Activated T-helper 2 cell treated with anti-CD3 and anti-CD28 coated beads, Interferon-gamma antibody, Interleukin-2, Interleukin-4, amounts not matched to agents 10 μg/mL and 5 μg/mL and 100 μg/mL, durations not matched to agents 14 hours and 24 hours and 36 hours (primary cell): ENCODE measurements around the gene QDPR. TPM values are rescaled to one million over a fixed set of nuclear protein-coding genes. Genes with fewer than 3 reads are reported as not detected.

Source experiments
- DNase-seq: peaks from one replicate; pipeline ENCODE4 v3.0.0; 2021; ENCODE audit warnings: low spot score
- H3K27ac Mint-ChIP-seq: one replicate; pipeline ENCODE4 v1.8.0; 2021; ENCODE audit warnings: mixed read lengths
- H3K27me3 Mint-ChIP-seq: one replicate; pipeline ENCODE4 v1.8.0; 2021; ENCODE audit warnings: low read depth, mixed read lengths
- H3K36me3 Mint-ChIP-seq: one replicate; pipeline ENCODE4 v1.8.0; 2021; ENCODE audit warnings: low read depth, mixed read lengths
- H3K4me1 Mint-ChIP-seq: one replicate; pipeline ENCODE4 v1.8.0; 2021; ENCODE audit warnings: low read depth, mixed read lengths
- H3K4me3 Mint-ChIP-seq: one replicate; pipeline ENCODE4 v1.8.0; 2021; ENCODE audit warnings: low read depth, mild to moderate bottlenecking, moderate library complexity, mixed read lengths
- H3K9me3 Mint-ChIP-seq: one replicate; pipeline ENCODE4 v1.8.0; 2021; ENCODE audit warnings: mixed read lengths
- intact Hi-C: fragments of 100-400 bp; cut with micrococcal nuclease; formaldehyde crosslinking; loops from one replicate; pipeline ENCODE4 v1.15.1; 2023
- total RNA-seq: library from RNA; stranded (reverse); gene quantifications from 2 replicates; pipeline ENCODE4 v1.2.3, GENCODE V29; 2022

Gene QDPR
- total RNA-seq, result 28.2 and 34.3 TPM in 2 replicates

DNA sequence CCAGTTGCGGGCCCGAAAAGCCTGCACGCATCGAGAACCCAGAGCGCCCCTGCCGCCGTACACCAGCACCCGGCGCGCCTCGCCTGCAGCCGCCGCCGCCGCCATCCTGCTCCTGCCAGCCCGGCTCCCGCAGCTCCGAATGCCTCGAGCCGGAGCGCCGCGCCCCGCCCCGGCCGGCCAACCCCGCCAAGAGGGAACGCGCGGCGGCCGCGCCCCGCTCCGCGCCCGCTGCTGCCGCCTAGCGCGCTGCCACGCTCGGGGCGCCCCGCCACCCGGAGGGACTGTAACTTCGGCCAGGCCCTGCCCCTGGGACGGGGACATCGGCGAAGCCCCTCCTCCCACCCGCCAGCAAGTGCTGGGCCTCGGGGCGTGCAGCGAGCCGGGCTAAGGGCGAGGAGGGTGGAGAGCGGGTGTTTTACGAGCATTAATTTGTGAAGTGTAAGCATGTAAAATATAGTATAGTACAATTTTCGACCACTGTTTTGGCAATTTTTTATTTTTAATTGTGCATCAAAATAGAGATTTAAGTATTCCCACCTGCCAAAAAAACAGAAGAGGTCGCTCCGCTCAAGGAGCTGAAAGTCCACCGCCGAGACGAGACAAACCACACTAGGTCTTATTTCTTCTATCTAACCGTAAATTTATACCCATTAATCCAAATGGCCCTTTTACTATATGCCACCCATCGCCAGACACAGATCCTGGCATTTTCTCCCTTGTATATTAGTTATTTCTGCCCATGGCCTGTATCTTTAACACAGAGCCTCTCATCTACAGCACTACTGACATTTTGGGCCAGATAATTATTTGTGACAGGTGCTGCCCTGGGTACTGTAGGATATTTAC, at the start of gene QDPR:
Gene QDPR, minus strand, starts transcription at position 141 of the 846 bp plus-strand sequence. Its CDS starts 36 bp downstream, at position 105.
- H3K27ac Mint-ChIP-seq, result peak within 1 kb of the TSS; percentile 84
- peaks cover 20% of the 10 kb centered on the region for H3K36me3 Mint-ChIP-seq
- H3K9me3 Mint-ChIP-seq, result no peaks in the 10 kb centered on the region
- H3K4me1 Mint-ChIP-seq, result peaks cover 22% of the 10 kb centered on the region
- DNase-seq, result peak; percentile 70
- H3K27me3 Mint-ChIP-seq, result peaks cover 14% of the 10 kb centered on the region
- intact Hi-C loops, result loop anchor here (1.0 to 5.0 kb wide), 3 partner anchors 65 to 300 kb away; partner anchors contain the start of genes DCAF16, LAP3, MED28 and NCAPG
- peak within 1 kb of the TSS; percentile 99 for H3K4me3 Mint-ChIP-seq

DNA sequence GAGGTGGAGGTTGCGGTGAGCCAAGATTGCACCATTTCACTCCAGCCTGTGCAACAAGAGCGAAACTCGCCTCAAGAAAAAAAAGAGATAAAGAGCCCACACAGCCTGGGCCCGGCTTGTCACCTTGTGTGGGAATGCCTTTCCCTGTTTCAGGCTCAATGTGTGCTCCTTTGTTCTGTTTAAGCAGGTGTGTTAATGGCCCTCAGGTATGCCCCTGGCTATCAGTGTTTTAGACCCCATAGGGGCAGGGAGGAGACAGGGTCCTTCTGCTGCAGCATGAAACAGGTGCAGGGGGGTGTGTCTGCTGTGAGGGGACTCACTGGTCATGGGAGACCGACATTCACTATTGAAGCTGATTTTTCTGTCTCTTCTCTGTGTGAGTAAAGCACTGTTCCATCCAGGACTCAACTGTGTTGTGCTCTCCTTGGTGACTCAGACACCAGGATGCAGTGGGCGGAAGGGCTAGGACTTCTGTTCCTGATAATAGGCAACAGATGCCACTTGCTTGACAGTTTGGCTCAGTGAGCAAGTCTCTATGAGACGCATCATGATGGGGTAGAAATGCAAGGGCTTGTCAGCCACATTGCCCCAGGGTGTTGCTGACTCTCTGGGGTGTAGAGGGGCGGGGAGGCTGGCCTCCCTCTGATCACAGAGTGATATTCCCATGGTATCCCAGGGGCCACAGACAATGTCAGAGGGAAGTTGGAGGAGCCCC, 49.5 kb upstream of the QDPR start:
- no peak overlapping the region for H3K4me3 Mint-ChIP-seq
- H3K36me3 Mint-ChIP-seq, result no peaks in the 10 kb centered on the region
- intact Hi-C loops, result no loop called here
- DNase-seq, result no peak
- H3K27ac Mint-ChIP-seq, result no peak overlapping the region
- no peaks in the 10 kb centered on the region for H3K9me3 Mint-ChIP-seq
- peaks cover 6% of the 10 kb centered on the region for H3K27me3 Mint-ChIP-seq
- peaks cover 5% of the 10 kb centered on the region for H3K4me1 Mint-ChIP-seq

GRCh38 chr4:17560065-17560673, 48.3 kb upstream of the QDPR start:
- Mint-ChIP-seq H3K27ac (no peak overlapping the region), H3K36me3 (no peaks in the 10 kb centered on the region), H3K27me3 (peaks cover 8% of the 10 kb centered on the region), H3K9me3 (no peaks in the 10 kb centered on the region), H3K4me1 (peaks cover 5% of the 10 kb centered on the region), H3K4me3 (no peak overlapping the region)
- DNase-seq, result no peak
- intact Hi-C loops, result no loop called here

- Mint-ChIP-seq H3K4me3 (no peak overlapping the region), H3K9me3 (no peaks in the 10 kb centered on the region), H3K4me1 (peaks cover 6% of the 10 kb centered on the region), H3K36me3 (no peaks in the 10 kb centered on the region), H3K27ac (no peak overlapping the region), H3K27me3 (peaks cover 11% of the 10 kb centered on the region)
- DNase-seq, result no peak
- intact Hi-C loops, result no loop called here
Measured at GRCh38 chr4:17559709-17560048, 47.8 kb upstream of the QDPR start.

- Mint-ChIP-seq H3K4me1 (peaks cover 7% of the 10 kb centered on the region), H3K27ac (no peak overlapping the region), H3K4me3 (no peak overlapping the region), H3K9me3 (no peaks in the 10 kb centered on the region), H3K36me3 (no peaks in the 10 kb centered on the region), H3K27me3 (peaks cover 11% of the 10 kb centered on the region)
- intact Hi-C loops, result no loop called here
- DNase-seq, result no peak
Measured at GRCh38 chr4:17558941-17559708, 47.2 kb upstream of the QDPR start.

- intact Hi-C loops, result no loop called here
- no peaks in the 10 kb centered on the region for H3K9me3 Mint-ChIP-seq
Measured at GRCh38 chr4:17557880-17558279, 46.0 kb upstream of the QDPR start.

GRCh38 chr4:17556498-17556897, 44.6 kb upstream of the QDPR start:
- Mint-ChIP-seq H3K27me3 (peaks cover 13% of the 10 kb centered on the region), H3K4me1 (peaks cover 5% of the 10 kb centered on the region), H3K36me3 (no peaks in the 10 kb centered on the region), H3K9me3 (no peaks in the 10 kb centered on the region), H3K27ac (no peak overlapping the region), H3K4me3 (no peak overlapping the region)
- no peak for DNase-seq
- intact Hi-C loops, result no loop called here

More at GRCh38 chr4:17557880-17558279, 46.0 kb upstream of the QDPR start:
- H3K27ac Mint-ChIP-seq, result no peak overlapping the region
- no peaks in the 10 kb centered on the region for H3K36me3 Mint-ChIP-seq
- H3K27me3 Mint-ChIP-seq, result peaks cover 13% of the 10 kb centered on the region
- no peak overlapping the region for H3K4me3 Mint-ChIP-seq
- peaks cover 7% of the 10 kb centered on the region for H3K4me1 Mint-ChIP-seq
- no peak for DNase-seq

- peaks cover 15% of the 10 kb centered on the region for H3K27me3 Mint-ChIP-seq
- intact Hi-C loops, result no loop called here
- H3K9me3 Mint-ChIP-seq, result no peaks in the 10 kb centered on the region
- peaks cover 3% of the 10 kb centered on the region for H3K4me1 Mint-ChIP-seq
- no peak overlapping the region for H3K4me3 Mint-ChIP-seq
- no peaks in the 10 kb centered on the region for H3K36me3 Mint-ChIP-seq
- no peak overlapping the region for H3K27ac Mint-ChIP-seq
- no peak for DNase-seq
Measured at GRCh38 chr4:17554568-17554967, 42.7 kb upstream of the QDPR start.

DNA sequence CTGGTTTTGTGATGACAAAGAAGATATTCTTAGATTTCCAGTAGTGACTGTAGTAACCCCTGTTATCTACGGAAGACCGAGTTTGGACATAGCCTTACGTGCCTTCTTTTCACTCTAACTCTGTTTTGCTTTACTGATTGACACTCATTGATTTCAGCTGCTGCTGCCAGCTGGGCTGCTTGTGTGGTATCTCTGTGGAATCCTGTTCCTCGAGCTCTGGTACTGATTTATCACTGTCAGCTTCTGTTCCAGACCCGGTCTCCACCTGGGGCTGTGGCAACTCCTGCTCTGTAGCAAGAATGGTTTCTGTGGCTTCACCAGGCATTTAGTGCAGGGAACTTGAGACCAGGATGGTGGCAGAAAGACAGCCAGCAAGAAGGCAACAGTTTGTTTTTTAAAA, 40.5 kb upstream of the QDPR start:
- no peak overlapping the region for H3K4me3 Mint-ChIP-seq
- no peaks in the 10 kb centered on the region for H3K9me3 Mint-ChIP-seq
- peaks cover 9% of the 10 kb centered on the region for H3K4me1 Mint-ChIP-seq
- DNase-seq, result no peak
- intact Hi-C loops, result no loop called here
- H3K36me3 Mint-ChIP-seq, result no peaks in the 10 kb centered on the region
- peaks cover 13% of the 10 kb centered on the region for H3K27me3 Mint-ChIP-seq
- H3K27ac Mint-ChIP-seq, result no peak overlapping the region

- no peak overlapping the region for H3K27ac Mint-ChIP-seq
- peaks cover 9% of the 10 kb centered on the region for H3K4me1 Mint-ChIP-seq
- peaks cover 9% of the 10 kb centered on the region for H3K27me3 Mint-ChIP-seq
- H3K9me3 Mint-ChIP-seq, result no peaks in the 10 kb centered on the region
- no peak overlapping the region for H3K4me3 Mint-ChIP-seq
- no peak for DNase-seq
- no peaks in the 10 kb centered on the region for H3K36me3 Mint-ChIP-seq
- intact Hi-C loops, result no loop called here
Measured at GRCh38 chr4:17550549-17550948, 38.7 kb upstream of the QDPR start.

GRCh38 chr4:17546678-17547077, 34.8 kb upstream of the QDPR start:
- intact Hi-C loops, result no loop called here
- no peak for DNase-seq
- H3K27ac Mint-ChIP-seq, result no peak overlapping the region
- H3K36me3 Mint-ChIP-seq, result no peaks in the 10 kb centered on the region
- H3K27me3 Mint-ChIP-seq, result peaks cover 14% of the 10 kb centered on the region
- H3K9me3 Mint-ChIP-seq, result no peaks in the 10 kb centered on the region
- H3K4me3 Mint-ChIP-seq, result no peak overlapping the region
- peaks cover 6% of the 10 kb centered on the region for H3K4me1 Mint-ChIP-seq

DNA sequence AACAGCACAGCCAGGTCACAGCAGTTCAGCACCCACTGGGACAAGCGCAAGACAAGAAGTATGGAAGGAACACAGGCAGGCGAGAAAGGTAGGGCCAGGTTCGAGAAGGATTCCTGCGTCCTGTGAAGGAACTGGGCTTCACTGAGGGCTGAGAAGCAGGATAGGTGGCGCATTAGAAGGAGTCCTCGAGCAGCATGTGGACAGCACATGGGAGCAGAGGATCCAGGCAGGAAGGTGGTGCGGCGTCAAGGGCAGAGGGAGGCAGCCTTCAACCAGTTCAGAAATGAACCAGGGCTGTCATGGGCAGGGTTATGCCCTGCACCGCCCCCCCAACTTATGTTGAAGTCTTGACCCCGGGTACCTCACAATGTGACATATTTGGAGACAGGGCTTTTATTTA, 34.3 kb upstream of the QDPR start:
- Mint-ChIP-seq H3K27ac (peak overlapping the region; percentile 8), H3K36me3 (no peaks in the 10 kb centered on the region), H3K9me3 (no peaks in the 10 kb centered on the region), H3K4me1 (peaks cover 6% of the 10 kb centered on the region), H3K27me3 (peaks cover 15% of the 10 kb centered on the region), H3K4me3 (no peak overlapping the region)
- no peak for DNase-seq
- intact Hi-C loops, result no loop called here
